IMR-90 (cell line): ENCODE results near the gene PATJ. TPM values are rescaled to one million over a fixed set of nuclear protein-coding genes. Genes with fewer than 3 reads are reported as not detected.

Source experiments
- ATAC-seq: fragments of 200-7000 bp; cut with Tn5 transposase; 2 replicates; pipeline ENCODE4 v1.9.1; 2020; ENCODE audit warnings: low read depth, mild to moderate bottlenecking, moderate library complexity
- BruUV-seq: library from RNA; stranded (reverse); fragments of 400-500 nt; replicated peaks from 2 replicates; lab custom pipeline; 2021; lab: Mats Ljungman, UMichigan
- CTCF ChIA-PET: fragments of 300-600 bp; formaldehyde crosslinking; extraction: SDS; loops from one replicate; lab custom pipeline; 2021; ENCODE audit warnings: antibody characterized with exemption; lab: Yijun Ruan, JAX
- POLR2A ChIA-PET: fragments of 300-600 bp; sonication (Branson Sonifier 250); formaldehyde crosslinking; loops from one replicate; lab custom pipeline; 2022; ENCODE audit warnings: antibody characterized with exemption; ENCODE audit not compliant: unreplicated experiment; lab: Charles Lee
- DNase-seq: peaks from one replicate; pipeline ENCODE4 v3.0.0; 2013
- H2AFZ ChIP-seq: replicated peaks from 2 replicates; pipeline ENCODE3; 2013; ENCODE audit warnings: low read length, mild to moderate bottlenecking; ENCODE audit not compliant: poor library complexity
- H2AK5ac ChIP-seq: 2 replicates; pipeline ENCODE4 v1.6.1; 2013; ENCODE audit warnings: low read depth, low read length, inconsistent platforms
- H2AK9ac ChIP-seq: replicated peaks from 2 replicates; pipeline ENCODE3; 2013; ENCODE audit warnings: mild to moderate bottlenecking, low read depth, low read length, moderate library complexity; ENCODE audit not compliant: poor library complexity
- H2BK120ac ChIP-seq: 2 replicates; pipeline ENCODE4 v1.6.1; 2013; ENCODE audit warnings: low read depth, low read length, inconsistent platforms
- H2BK15ac ChIP-seq: 3 replicates; pipeline ENCODE4 v1.6.1; 2013; ENCODE audit warnings: low read depth, low read length, inconsistent platforms
- H2BK20ac ChIP-seq: 2 replicates; pipeline ENCODE4 v1.6.1; 2013; ENCODE audit warnings: low read depth, mild to moderate bottlenecking, inconsistent platforms, low read length, moderate library complexity
- H2BK5ac ChIP-seq: 2 replicates; pipeline ENCODE4 v1.6.1; 2013; ENCODE audit warnings: mild to moderate bottlenecking, low read depth, low read length, inconsistent platforms; ENCODE audit not compliant: poor library complexity, severe bottlenecking
- H3K14ac ChIP-seq: replicated peaks from 2 replicates; pipeline ENCODE4 v1.6.1; 2013; ENCODE audit warnings: low read depth, low read length, inconsistent platforms
- H3K18ac ChIP-seq: 2 replicates; pipeline ENCODE4 v1.6.1; 2013; ENCODE audit warnings: low read depth, low read length, control low read depth
- H3K23ac ChIP-seq: 2 replicates; pipeline ENCODE4 v1.6.1; 2013; ENCODE audit warnings: low read depth, low read length, inconsistent platforms
- H3K27ac ChIP-seq: 2 replicates; pipeline ENCODE4 v1.5.1; 2013; ENCODE audit warnings: mild to moderate bottlenecking, control low read depth, low read length; ENCODE audit not compliant: insufficient read depth
- H3K27me3 ChIP-seq: 2 replicates; pipeline ENCODE4 v1.6.1; 2013; ENCODE audit warnings: low read length; ENCODE audit not compliant: control insufficient read depth, insufficient read depth
- H3K36me3 ChIP-seq: 2 replicates; pipeline ENCODE4 v1.6.1; 2013; ENCODE audit warnings: low read length, mixed read lengths; ENCODE audit not compliant: control insufficient read depth, insufficient read depth
- H3K4ac ChIP-seq: 2 replicates; pipeline ENCODE4 v1.6.1; 2013; ENCODE audit warnings: low read depth, low read length, inconsistent platforms
- H3K4me1 ChIP-seq: 2 replicates; pipeline ENCODE4 v1.6.1; 2013; ENCODE audit warnings: low read length, mixed read lengths; ENCODE audit not compliant: control insufficient read depth, insufficient read depth
- H3K4me2 ChIP-seq: 2 replicates; pipeline ENCODE4 v1.6.1; 2013; ENCODE audit warnings: low read depth, mild to moderate bottlenecking, control low read depth, low read length, moderate library complexity
- H3K4me3 ChIP-seq: 2 replicates; pipeline ENCODE4 v1.5.1; 2013; ENCODE audit warnings: low read depth, mild to moderate bottlenecking, control low read depth, low read length, moderate library complexity; ENCODE audit not compliant: insufficient read depth
- H3K56ac ChIP-seq: 2 replicates; pipeline ENCODE4 v1.6.1; 2013; ENCODE audit warnings: low read length, inconsistent platforms; ENCODE audit not compliant: insufficient read depth; ENCODE audit errors: extremely low read depth
- H3K79me1 ChIP-seq, 2 experiments: 2 replicates each; pipeline ENCODE4 v1.6.1; 2013; ENCODE audit warnings: low read length in 2 of 2, inconsistent platforms in 1 of 2, low read depth in 1 of 2
- H3K9ac ChIP-seq: 2 replicates; pipeline ENCODE4 v1.6.1; 2013; ENCODE audit warnings: low read depth, low read length, control low read depth
- H3K9me1 ChIP-seq: 2 replicates; pipeline ENCODE4 v1.6.1; 2013; ENCODE audit warnings: low read length, inconsistent platforms; ENCODE audit not compliant: insufficient read depth
- H3K9me3 ChIP-seq: 2 replicates; pipeline ENCODE4 v1.6.1; 2013; ENCODE audit warnings: low read length; ENCODE audit not compliant: control insufficient read depth, insufficient read depth
- H4K20me1 ChIP-seq: 2 replicates; pipeline ENCODE4 v1.6.1; 2013; ENCODE audit warnings: low read length, inconsistent platforms; ENCODE audit not compliant: insufficient read depth
- H4K5ac ChIP-seq: 2 replicates; pipeline ENCODE4 v1.6.1; 2013; ENCODE audit warnings: mild to moderate bottlenecking, low read depth, low read length, control low read depth
- H4K8ac ChIP-seq, 2 experiments: 2 replicates each; pipeline ENCODE4 v1.6.1; 2013; ENCODE audit warnings: low read depth in 2 of 2, low read length in 2 of 2, control low read depth in 1 of 2, inconsistent platforms in 1 of 2
- H4K91ac ChIP-seq: 2 replicates; pipeline ENCODE4 v1.6.1; 2013; ENCODE audit warnings: low read depth, low read length, inconsistent platforms; ENCODE audit not compliant: insufficient read depth
- CHD1 ChIP-seq: IDR thresholded peaks from 2 replicates; pipeline ENCODE4 v1.6.1; 2012; ENCODE audit warnings: low read depth, low read length, improper control_type of control experiment
- FOS ChIP-seq: fragments of 150-350 bp; IDR thresholded peaks from 2 replicates; pipeline ENCODE4 v1.6.1; 2016; ENCODE audit warnings: low read depth, low read length
- MAFK ChIP-seq: IDR thresholded peaks from 2 replicates; pipeline ENCODE4 v1.6.1; 2012; ENCODE audit warnings: low read depth, low read length, improper control_type of control experiment
- MXI1 ChIP-seq: IDR thresholded peaks from 2 replicates; pipeline ENCODE4 v1.6.1; 2012; ENCODE audit warnings: low read depth, mild to moderate bottlenecking, low read length, moderate library complexity, borderline replicate concordance
- NFE2L2 ChIP-seq: fragments of 150-350 bp; IDR thresholded peaks from 2 replicates; pipeline ENCODE4 v1.6.1; 2016; ENCODE audit warnings: low read depth, mild to moderate bottlenecking, low read length
- POLR2A ChIP-seq: IDR thresholded peaks from 2 replicates; pipeline ENCODE4 v1.6.1; 2012; ENCODE audit warnings: mild to moderate bottlenecking, low read depth, low read length
- RFX5 ChIP-seq: IDR thresholded peaks from 2 replicates; pipeline ENCODE4 v1.8.0; 2012; ENCODE audit warnings: low read depth, mild to moderate bottlenecking, low read length, moderate library complexity
- SMC3 ChIP-seq: fragments of 150-350 bp; IDR thresholded peaks from 2 replicates; pipeline ENCODE4 v1.6.1; 2016; ENCODE audit warnings: low read depth, mild to moderate bottlenecking, antibody characterized with exemption, low read length, moderate library complexity
- USF2 ChIP-seq: fragments of 150-350 bp; IDR thresholded peaks from 2 replicates; pipeline ENCODE4 v1.6.1; 2017; ENCODE audit warnings: mild to moderate bottlenecking, antibody characterized with exemption, low read length, low read depth
- WGBS, 2 experiments: methylation state at CpG; one replicate each; pipeline versions ENCODE4 v1.1.5 to v1.1.7; 2013; ENCODE audit warnings: missing lambda C conversion rate in 2 of 2; ENCODE audit not compliant: insufficient read length in 1 of 2; ENCODE audit errors: extremely low coverage in 2 of 2; 5-methylcytosine and 5-hydroxymethylcytosine counted together
- dilution Hi-C: fragments of 300-500 bp; cut with HindIII; formaldehyde crosslinking; loops from one replicate; pipeline ENCODE4 v1.14.3; 2018; ENCODE audit warnings: low sequenced_read_pairs; ENCODE audit not compliant: unreplicated experiment
- in situ Hi-C: fragments of 300-500 bp; cut with MboI; formaldehyde crosslinking; loops from 3 replicates; pipeline ENCODE4 v1.14.3; 2019; ENCODE audit warnings: low sequenced_read_pairs, inconsistent platforms, mixed read lengths
- intact Hi-C: fragments of 100-400 bp; cut with micrococcal nuclease; formaldehyde crosslinking; loops from 2 replicates; pipeline ENCODE4 v1.10.0; 2022
- polyA plus RNA-seq, 3 experiments: library from polyadenylated mRNA; depleted of rRNA; stranded (reverse); fragments of >200 nt; gene quantifications; 2 replicates each; pipeline ENCODE4 v1.2.3, GENCODE V29; 2012; ENCODE audit warnings: low replicate concordance in 1 of 3
- total RNA-seq: library from RNA; depleted of rRNA; stranded (reverse); fragments of >200 nt; gene quantifications from 2 replicates; pipeline ENCODE4 v1.2.3, GENCODE V29; 2012

PATJ gene
- total and polyA plus RNA-seq, 2 of the 4 experiments (the other 2 are of a cell fraction), result 2.0 to 3.4 TPM

- Histone ChIP-seq H3K36me3 (no peaks in the 10 kb centered on the region), H3K27me3 (no peaks in the 10 kb centered on the region), H3K4me3 (no peak overlapping the region), H4K8ac (no peak overlapping the region), H3K14ac (no peak overlapping the region), H3K79me1 (no peaks in the 10 kb centered on the region), H3K4me2 (no peak overlapping the region), H3K27ac (no peak overlapping the region), H3K18ac (no peak overlapping the region), H2AK9ac (no peak overlapping the region), H2BK15ac (no peak overlapping the region), H2AK5ac (no peak overlapping the region), H2BK120ac (no peak overlapping the region), H3K9ac (no peak overlapping the region), H4K91ac (no peak overlapping the region), H3K23ac (no peak overlapping the region), H3K56ac (no peak overlapping the region), H3K9me1 (no peaks in the 10 kb centered on the region), H2BK5ac (no peak overlapping the region), H2BK20ac (no peak overlapping the region), H4K5ac (no peak overlapping the region), H3K9me3 (no peaks in the 10 kb centered on the region), H2AFZ (no peak overlapping the region), H4K20me1 (no peaks in the 10 kb centered on the region), H3K4ac (no peak overlapping the region), H3K4me1 (no peaks in the 10 kb centered on the region)
- ChIA-PET POLR2A (no interaction called here), CTCF (no interaction called here)
- WGBS, 2 experiments, result no CpG with 5 or more reads among the region's 5 CpGs
- no peak for TF ChIP-seq RFX5
- TF ChIP-seq CHD1, result no peak
- no peak for TF ChIP-seq POLR2A
- TF ChIP-seq SMC3, result no peak
- no peak for TF ChIP-seq MAFK
- TF ChIP-seq NFE2L2, result no peak
- no peak for TF ChIP-seq FOS
- TF ChIP-seq MXI1, result no peak
- TF ChIP-seq USF2, result no peak
- DNase-seq (no peak), ATAC-seq (no peak)
- dilution Hi-C loops, result no loop called here
- in situ Hi-C loops, result no loop called here
- intact Hi-C loops, result no loop called here
- BruUV-seq, result no TSS peak
These were observed 347.7 kb downstream of the PATJ start for GRCh38 chr1:62090016-62090415.
